Common myeloid progenitor, CD34-positive (primary cell): ENCODE measurements around the gene C1QTNF2.
A peak's percentile ranks its signal among the peaks of the same experiment; 100 is the strongest.

ENCODE experiments used
- CTCF ChIA-PET: fragments of 350-600 bp; sonication (Branson Sonifier 250); formaldehyde crosslinking; loops from one replicate; lab custom pipeline; 2021; ENCODE audit warnings: antibody characterized with exemption; lab: Charles Lee
- POLR2A ChIA-PET: fragments of 350-600 bp; sonication (Branson Sonifier 250); formaldehyde crosslinking; loops from one replicate; lab custom pipeline; 2021; ENCODE audit warnings: antibody characterized with exemption; lab: Charles Lee
- DNase-seq, 3 donors: peaks; one replicate each; pipeline versions ENCODE4 v3.0.0 to v3.0.0-alpha.2; 2013
- H3K27ac ChIP-seq, 2 experiments: 1 replicate in 1 of 2; 2 replicates in 1 of 2; pipeline ENCODE4 v1.7.0; 2013; ENCODE audit warnings: inconsistent platforms in 2 of 2, low read length in 2 of 2, mild to moderate bottlenecking in 2 of 2, low read depth in 1 of 2, moderate library complexity in 1 of 2; ENCODE audit not compliant: severe bottlenecking in 2 of 2, insufficient read depth in 1 of 2, poor library complexity in 1 of 2
- H3K27me3 ChIP-seq, 5 experiments: replicated peaks in 2 of 5; 1 replicate in 3 of 5; 2 replicates in 2 of 5; pipeline versions ENCODE4 v1.6.1 to v1.7.0; 2013; ENCODE audit warnings: low read length in 4 of 5, mild to moderate bottlenecking in 2 of 5, moderate library complexity in 2 of 5, inconsistent platforms in 1 of 5; ENCODE audit not compliant: insufficient read depth in 5 of 5, control insufficient read depth in 4 of 5
- H3K36me3 ChIP-seq, 4 experiments: 1 replicate in 2 of 4; 2 replicates in 2 of 4; pipeline versions ENCODE4 v1.6.1 to v1.7.0; 2013; ENCODE audit warnings: low read length in 3 of 4, control low read depth in 1 of 4, mild to moderate bottlenecking in 1 of 4; ENCODE audit not compliant: control insufficient read depth in 4 of 4, insufficient read depth in 4 of 4
- H3K4me1 ChIP-seq, 4 experiments: 1 replicate in 3 of 4; 2 replicates in 1 of 4; pipeline versions ENCODE4 v1.6.1 to v1.7.1; 2013; ENCODE audit warnings: low read length in 3 of 4, mild to moderate bottlenecking in 3 of 4, control low read depth in 1 of 4, inconsistent platforms in 1 of 4, moderate library complexity in 1 of 4; ENCODE audit not compliant: control insufficient read depth in 4 of 4, insufficient read depth in 4 of 4; ENCODE audit errors: control extremely low read depth in 1 of 4
- H3K4me3 ChIP-seq, 7 experiments: 1 replicate in 4 of 7; 2 replicates in 3 of 7; pipeline versions ENCODE4 v1.5.1 to v1.7.0; 2013; ENCODE audit warnings: mild to moderate bottlenecking in 7 of 7, low read length in 6 of 7, moderate library complexity in 6 of 7, inconsistent platforms in 2 of 7, low read depth in 2 of 7, control low read depth in 1 of 7; ENCODE audit not compliant: insufficient read depth in 4 of 7, control insufficient read depth in 1 of 7; ENCODE audit errors: extremely low read depth in 1 of 7
- H3K9me3 ChIP-seq, 5 experiments: 1 replicate in 4 of 5; 2 replicates in 1 of 5; pipeline versions ENCODE4 v1.6.1 to v1.7.1; 2013; ENCODE audit warnings: low read length in 4 of 5, mild to moderate bottlenecking in 2 of 5, inconsistent platforms in 1 of 5, low read depth in 1 of 5, moderate library complexity in 1 of 5; ENCODE audit not compliant: control insufficient read depth in 4 of 5, insufficient read depth in 2 of 5; ENCODE audit errors: control extremely low read depth in 1 of 5
- WGBS: methylation state at CpG from one replicate; pipeline ENCODE4 v1.1.5; 2013; ENCODE audit not compliant: insufficient coverage; 5-methylcytosine and 5-hydroxymethylcytosine counted together

The C1QTNF2 gene

GRCh38 chr5:160310552-160311295, 59.7 kb downstream of the C1QTNF2 start:
- CTCF ChIA-PET, result interaction anchor here (0.7 to 1.7 kb wide), 2 partner anchors 32 to 289 kb away, joined by 3 read pairs; no protein-coding TSS in a partner anchor
- Histone ChIP-seq H3K4me3 (peak overlapping the region in 1 of 7 experiments; percentile 67), H3K27ac (no peak overlapping the region), H3K27me3 (peaks cover 0 to 55% (median 21%) of the 10 kb centered on the region in 5 experiments), H3K4me1 (peaks cover 3 to 21% (median 17%) of the 10 kb centered on the region in 4 experiments), H3K36me3 (no peaks in the 10 kb centered on the region), H3K9me3 (no peaks in the 10 kb centered on the region)
- POLR2A ChIA-PET, result no interaction called here
- DNase-seq, result no peak
- WGBS, result 90% methylated on average over 4 of the region's 4 CpGs

DNA sequence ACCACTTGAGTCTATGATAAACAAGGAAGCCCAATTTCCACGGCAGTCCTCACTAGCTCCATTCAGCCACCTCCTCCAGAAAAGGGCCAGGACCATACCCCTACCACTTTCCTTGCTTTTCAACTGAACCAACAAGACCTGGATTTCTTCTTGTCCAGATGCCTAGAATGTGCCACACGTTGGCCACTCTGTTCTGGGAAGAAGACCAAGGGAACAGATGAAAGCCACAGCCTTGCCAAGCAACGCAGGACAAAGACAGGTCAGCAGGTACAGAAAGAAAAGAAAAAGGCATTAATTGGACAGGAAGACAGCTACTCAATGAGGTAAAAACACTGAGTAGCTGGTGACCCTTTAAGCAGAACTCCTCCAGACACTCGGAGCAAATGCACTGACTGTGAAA, 60.3 kb downstream of the C1QTNF2 start:
- WGBS, result 90% methylated on average over 4 of the region's 4 CpGs
- POLR2A ChIA-PET, result no interaction called here
- no peak for DNase-seq
- CTCF ChIA-PET, result interaction anchor here (0.7 to 1.7 kb wide), 2 partner anchors 32 to 288 kb away, joined by 3 read pairs; no protein-coding TSS in a partner anchor
- Histone ChIP-seq H3K27me3 (peaks cover 0 to 55% (median 21%) of the 10 kb centered on the region in 5 experiments), H3K27ac (no peak overlapping the region), H3K4me3 (peak overlapping the region in 1 of 7 experiments; percentile 42), H3K9me3 (no peaks in the 10 kb centered on the region), H3K36me3 (no peaks in the 10 kb centered on the region), H3K4me1 (peaks cover 3 to 19% (median 17%) of the 10 kb centered on the region in 4 experiments)

DNA sequence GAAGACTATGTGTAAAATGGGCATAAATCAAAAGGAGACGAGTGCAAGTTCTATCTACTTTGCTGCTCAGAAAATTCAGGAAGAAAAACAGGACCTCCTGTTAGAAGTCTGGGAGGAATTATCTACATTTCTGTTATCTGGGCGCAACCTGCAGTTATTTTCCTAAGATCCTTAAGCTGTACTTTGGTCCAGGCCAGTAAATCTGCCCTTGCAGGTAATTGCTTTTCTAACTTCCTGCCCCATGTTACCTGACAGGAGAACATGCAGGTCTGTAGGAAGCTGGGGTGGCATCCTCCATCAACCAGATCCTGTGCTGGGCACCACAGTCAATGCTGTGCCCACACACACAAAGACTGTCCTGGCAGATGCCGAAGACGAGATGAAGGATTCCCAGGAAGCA, 63.7 kb downstream of the C1QTNF2 start:
- H3K27me3 ChIP-seq, result peaks cover 0 to 31% (median 16%) of the 10 kb centered on the region in 5 experiments
- H3K27ac ChIP-seq, result no peak overlapping the region
- H3K4me1 ChIP-seq, result peaks cover 0 to 4% (median 3%) of the 10 kb centered on the region in 4 experiments
- ChIA-PET CTCF (interaction anchor here (1.9 kb wide), 1 partner anchor 9 kb away, joined by 5 read pairs; no protein-coding TSS in a partner anchor), POLR2A (no interaction called here)
- peaks cover 0 to 9% (median 0%) of the 10 kb centered on the region in 4 experiments for H3K36me3 ChIP-seq
- no peaks in the 10 kb centered on the region for H3K9me3 ChIP-seq
- H3K4me3 ChIP-seq, result no peak overlapping the region
- WGBS, result 87% methylated on average over 4 of the region's 4 CpGs
- no peak for DNase-seq

DNA sequence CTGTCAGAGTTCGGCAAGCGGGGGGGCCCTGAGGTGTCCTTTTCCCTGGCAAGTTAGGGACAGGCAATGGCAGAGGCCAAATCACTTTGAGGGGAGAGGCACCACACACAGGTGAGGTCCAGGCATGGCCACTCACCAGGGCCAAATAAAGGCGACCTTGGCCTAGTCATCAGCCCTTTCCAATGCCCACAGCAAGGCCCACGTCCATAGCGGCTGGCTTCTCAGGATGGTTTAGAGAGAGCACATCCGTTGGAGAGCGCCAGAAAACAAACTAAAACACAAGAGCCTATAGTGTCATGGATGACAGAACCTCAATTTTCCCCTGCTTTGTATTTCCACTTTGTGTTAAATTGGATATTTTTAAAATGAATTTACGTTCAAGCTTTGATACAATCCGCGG, 65.1 kb downstream of the C1QTNF2 start:
- Histone ChIP-seq H3K36me3 (peaks cover 0 to 9% (median 0%) of the 10 kb centered on the region in 4 experiments), H3K27ac (no peak overlapping the region), H3K4me1 (no peaks in the 10 kb centered on the region), H3K27me3 (peaks cover 0 to 17% (median 8%) of the 10 kb centered on the region in 5 experiments), H3K9me3 (no peaks in the 10 kb centered on the region), H3K4me3 (no peak overlapping the region)
- ChIA-PET CTCF (no interaction called here), POLR2A (no interaction called here)
- DNase-seq, result no peak
- 98% methylated on average over 6 of the region's 10 CpGs for WGBS

GRCh38 chr5:160303690-160304089, 66.7 kb downstream of the C1QTNF2 start:
- H3K4me1 ChIP-seq, result no peaks in the 10 kb centered on the region
- 84% methylated on average over 3 of the region's 3 CpGs for WGBS
- peaks cover 0 to 9% (median 0%) of the 10 kb centered on the region in 4 experiments for H3K36me3 ChIP-seq
- peaks cover 0 to 4% (median 0%) of the 10 kb centered on the region in 5 experiments for H3K27me3 ChIP-seq
- no peak for DNase-seq
- no peak overlapping the region for H3K27ac ChIP-seq
- no peak overlapping the region for H3K4me3 ChIP-seq
- ChIA-PET POLR2A (no interaction called here), CTCF (no interaction called here)
- H3K9me3 ChIP-seq, result no peaks in the 10 kb centered on the region

DNA sequence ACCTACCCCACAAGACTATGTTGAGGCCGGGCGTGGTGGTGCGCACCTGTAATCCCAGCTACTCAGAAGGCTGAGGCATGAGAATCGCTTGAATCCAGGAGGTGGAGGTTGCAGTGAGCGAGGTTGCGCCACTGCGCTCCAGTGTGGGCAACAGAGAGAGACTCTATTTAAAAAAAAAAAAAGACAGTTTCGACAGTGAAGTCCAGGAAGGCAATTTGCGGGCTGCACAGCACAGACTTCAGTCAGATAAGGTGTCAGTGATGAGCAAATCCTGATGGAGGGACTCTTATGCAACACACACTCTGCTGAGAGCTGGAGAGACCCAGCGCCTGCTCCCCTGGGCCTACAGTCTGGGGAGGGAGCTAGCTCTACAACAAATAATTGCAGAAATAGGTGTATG, 72.2 kb downstream of the C1QTNF2 start:
- Histone ChIP-seq H3K9me3 (no peaks in the 10 kb centered on the region), H3K27me3 (no peaks in the 10 kb centered on the region), H3K4me1 (peaks cover 0 to 10% (median 0%) of the 10 kb centered on the region in 4 experiments), H3K36me3 (no peaks in the 10 kb centered on the region), H3K27ac (no peak overlapping the region), H3K4me3 (no peak overlapping the region)
- POLR2A ChIA-PET, result no interaction called here
- DNase-seq, result no peak
- 94% methylated on average over 8 of the region's 10 CpGs for WGBS
- CTCF ChIA-PET, result interaction anchor here (1.1 to 1.5 kb wide), 2 partner anchors 9 to 57 kb away, joined by 3 to 5 read pairs; no protein-coding TSS in a partner anchor

- 100% methylated on average over 3 of the region's 5 CpGs for WGBS
- no peaks in the 10 kb centered on the region for H3K36me3 ChIP-seq
- H3K9me3 ChIP-seq, result no peaks in the 10 kb centered on the region
- ChIA-PET CTCF (interaction anchor here (0.6 to 1.5 kb wide), 2 partner anchors 9 to 276 kb away, joined by 3 to 5 read pairs; no protein-coding TSS in a partner anchor), POLR2A (no interaction called here)
- no peak overlapping the region for H3K27ac ChIP-seq
- peaks cover 0 to 10% (median 0%) of the 10 kb centered on the region in 4 experiments for H3K4me1 ChIP-seq
- DNase-seq, result no peak
- no peak overlapping the region for H3K4me3 ChIP-seq
- no peaks in the 10 kb centered on the region for H3K27me3 ChIP-seq
Observed at GRCh38 chr5:160297776-160298175, 72.7 kb downstream of the C1QTNF2 start.
